Fibroblast of lung (primary cell): ENCODE results near the gene CDKAL1. TPM values are rescaled to one million over a fixed set of nuclear protein-coding genes. Genes with fewer than 3 reads are reported as not detected.

Experiments used
- DNase-seq, 2 donors: peaks; one replicate each; pipeline versions ENCODE4 v3.0.0 to v3.0.0-alpha.2; 2010; ENCODE audit warnings: low read depth in 2 of 2
- H2AFZ ChIP-seq: 2 replicates; pipeline ENCODE4 v1.5.1; 2012; ENCODE audit warnings: low read length, control low read depth, inconsistent platforms
- H3K27ac ChIP-seq: 2 replicates; pipeline ENCODE4 v1.5.1; 2011; ENCODE audit warnings: low read length, control low read depth; ENCODE audit not compliant: insufficient read depth
- H3K27me3 ChIP-seq: 2 replicates; pipeline ENCODE4 v1.5.1; 2011; ENCODE audit warnings: mild to moderate bottlenecking, low read length; ENCODE audit not compliant: control insufficient read depth, insufficient read depth
- H3K36me3 ChIP-seq: 2 replicates; pipeline ENCODE4 v1.5.1; 2011; ENCODE audit warnings: low read length; ENCODE audit not compliant: control insufficient read depth, insufficient read depth
- H3K4me1 ChIP-seq: 2 replicates; pipeline ENCODE4 v1.5.1; 2011; ENCODE audit warnings: low read length; ENCODE audit not compliant: control insufficient read depth, insufficient read depth; ENCODE audit errors: extremely low read depth
- H3K4me2 ChIP-seq: 2 replicates; pipeline ENCODE4 v1.5.1; 2011; ENCODE audit warnings: low read length, control low read depth; ENCODE audit not compliant: insufficient read depth; ENCODE audit errors: extremely low read depth
- H3K4me3 ChIP-seq, 4 experiments: fragments of 200-600 bp in 1 of 4; sonication (generic) in 1 of 4; replicated peaks in 1 of 4; 2 replicates each; pipeline ENCODE4 v1.5.1; 2011 to 2016; ENCODE audit warnings: low read length in 4 of 4, low read depth in 3 of 4, mild to moderate bottlenecking in 3 of 4, control low read depth in 2 of 4, inconsistent platforms in 1 of 4, mixed read lengths in 1 of 4; ENCODE audit not compliant: insufficient read depth in 1 of 4; ENCODE audit errors: control extremely low read depth in 1 of 4
- H3K79me2 ChIP-seq: 2 replicates; pipeline ENCODE4 v1.5.1; 2012; ENCODE audit warnings: mild to moderate bottlenecking, low read length, inconsistent platforms; ENCODE audit not compliant: control insufficient read depth, insufficient read depth
- H3K9ac ChIP-seq: 2 replicates; pipeline ENCODE4 v1.5.1; 2011; ENCODE audit warnings: mild to moderate bottlenecking, low read length, control low read depth; ENCODE audit not compliant: insufficient read depth
- H3K9me3 ChIP-seq: 2 replicates; pipeline ENCODE4 v1.5.1; 2012; ENCODE audit warnings: low read depth, low read length; ENCODE audit not compliant: control insufficient read depth, insufficient read depth
- H4K20me1 ChIP-seq: 2 replicates; pipeline ENCODE4 v1.5.1; 2011; ENCODE audit warnings: low read length; ENCODE audit not compliant: control insufficient read depth, insufficient read depth; ENCODE audit errors: extremely low read depth
- EZH2 ChIP-seq: IDR thresholded peaks from 2 replicates; pipeline ENCODE4 v1.5.1; 2012; ENCODE audit warnings: low read length, control low read depth, mild to moderate bottlenecking; ENCODE audit errors: missing control alignments
- polyA plus RNA-seq, 2 donors: library from polyadenylated mRNA; depleted of rRNA in 1 of 2; stranded (reverse) in 1 of 2; unstranded in 1 of 2; fragments of >200 nt; gene quantifications; 2 replicates each; pipeline ENCODE4 v1.2.1, GENCODE V29; 2011 to 2012; ENCODE audit warnings: missing spikeins in 1 of 2
- total RNA-seq: library from RNA; depleted of rRNA; stranded (reverse); fragments of >200 nt; gene quantifications from 2 replicates; pipeline ENCODE4 v1.2.1, GENCODE V29; 2014
- TF ChIP-seq, protein P1 (sequence below), 2 donors: IDR thresholded peaks in 1 of 2; conservative IDR thresholded peaks in 1 of 2; 1 replicate in 1 of 2; 2 replicates in 1 of 2; pipeline ENCODE4 v1.5.1; 2011 to 2012; ENCODE audit warnings: low read length in 2 of 2, control low read depth in 1 of 2, inconsistent platforms in 1 of 2, low read depth in 1 of 2, mild to moderate bottlenecking in 1 of 2

Gene CDKAL1
- total and polyA plus RNA-seq, 2 donors (not counting 1 experiment from before 2014, with no cell fraction given) = 7.4 to 15.0 TPM

DNA sequence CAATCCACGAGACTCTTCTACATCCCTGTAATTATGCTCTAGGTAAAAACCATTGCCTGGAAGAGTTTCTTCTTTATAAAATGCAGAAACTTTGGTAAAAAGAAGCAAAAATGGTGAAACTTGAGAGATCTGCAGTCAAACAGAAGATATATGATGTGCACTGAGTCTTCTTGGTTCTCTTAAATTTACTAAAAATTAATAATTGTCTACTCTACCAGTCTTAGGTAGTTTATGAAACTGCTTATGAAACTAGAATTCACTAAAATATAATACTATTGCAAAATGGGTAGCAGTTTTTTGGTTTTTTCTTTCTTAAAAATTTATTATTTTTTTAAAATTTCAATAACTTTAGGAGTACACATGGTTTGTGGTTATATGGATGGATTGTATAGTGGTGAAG lies 540.2 kb downstream of the CDKAL1 start:
- no peak for DNase-seq
- H3K9me3 ChIP-seq = no peaks in the 10 kb centered on the region
- H3K27me3 ChIP-seq = no peaks in the 10 kb centered on the region
- no peaks in the 10 kb centered on the region for H3K4me1 ChIP-seq
- H2AFZ ChIP-seq = no peak overlapping the region
- no peak for TF ChIP-seq EZH2
- TF ChIP-seq, protein P1, sequence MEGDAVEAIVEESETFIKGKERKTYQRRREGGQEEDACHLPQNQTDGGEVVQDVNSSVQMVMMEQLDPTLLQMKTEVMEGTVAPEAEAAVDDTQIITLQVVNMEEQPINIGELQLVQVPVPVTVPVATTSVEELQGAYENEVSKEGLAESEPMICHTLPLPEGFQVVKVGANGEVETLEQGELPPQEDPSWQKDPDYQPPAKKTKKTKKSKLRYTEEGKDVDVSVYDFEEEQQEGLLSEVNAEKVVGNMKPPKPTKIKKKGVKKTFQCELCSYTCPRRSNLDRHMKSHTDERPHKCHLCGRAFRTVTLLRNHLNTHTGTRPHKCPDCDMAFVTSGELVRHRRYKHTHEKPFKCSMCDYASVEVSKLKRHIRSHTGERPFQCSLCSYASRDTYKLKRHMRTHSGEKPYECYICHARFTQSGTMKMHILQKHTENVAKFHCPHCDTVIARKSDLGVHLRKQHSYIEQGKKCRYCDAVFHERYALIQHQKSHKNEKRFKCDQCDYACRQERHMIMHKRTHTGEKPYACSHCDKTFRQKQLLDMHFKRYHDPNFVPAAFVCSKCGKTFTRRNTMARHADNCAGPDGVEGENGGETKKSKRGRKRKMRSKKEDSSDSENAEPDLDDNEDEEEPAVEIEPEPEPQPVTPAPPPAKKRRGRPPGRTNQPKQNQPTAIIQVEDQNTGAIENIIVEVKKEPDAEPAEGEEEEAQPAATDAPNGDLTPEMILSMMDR (conservative IDR thresholded peaks at IDR 0.05 in 1 of 2, IDR thresholded peaks at IDR 0.05 in 1 of 2; ENCODE audit: low read depth in 1 of 2, low read length in 2 of 2) = no peak
- H3K36me3 ChIP-seq = no peaks in the 10 kb centered on the region
- H4K20me1 ChIP-seq = no peaks in the 10 kb centered on the region
- H3K4me2 ChIP-seq = no peak overlapping the region
- H3K9ac ChIP-seq = no peak overlapping the region
- H3K4me3 ChIP-seq = no peak overlapping the region
- H3K27ac ChIP-seq = no peak overlapping the region
- no peaks in the 10 kb centered on the region for H3K79me2 ChIP-seq

DNA sequence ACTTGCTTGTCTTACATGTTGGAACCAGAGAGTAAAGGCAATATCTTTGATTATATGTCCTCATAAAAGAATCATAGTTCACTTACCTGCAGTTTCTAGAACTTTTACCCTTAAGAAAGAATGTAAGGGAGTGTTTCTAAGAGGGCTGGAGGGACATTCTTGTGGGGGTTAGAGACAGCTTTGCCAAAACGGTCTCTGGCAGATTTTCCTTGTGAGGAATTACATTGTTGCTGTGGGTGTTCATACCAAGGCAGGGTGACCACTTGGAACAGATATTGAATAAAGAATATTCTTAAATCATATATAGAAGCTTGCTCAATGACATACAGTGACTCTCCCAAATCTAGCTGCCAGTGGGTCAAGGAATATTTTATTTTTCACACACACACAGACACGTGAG lies 541.7 kb downstream of the CDKAL1 start:
- H3K79me2 ChIP-seq = no peaks in the 10 kb centered on the region
- no peak overlapping the region for H2AFZ ChIP-seq
- H3K4me3 ChIP-seq = no peak overlapping the region
- no peaks in the 10 kb centered on the region for H3K4me1 ChIP-seq
- no peak overlapping the region for H3K27ac ChIP-seq
- no peak overlapping the region for H3K9ac ChIP-seq
- no peaks in the 10 kb centered on the region for H4K20me1 ChIP-seq
- no peak for TF ChIP-seq EZH2
- TF ChIP-seq, protein P1 (conservative IDR thresholded peaks at IDR 0.05 in 1 of 2, IDR thresholded peaks at IDR 0.05 in 1 of 2; ENCODE audit: low read depth in 1 of 2, low read length in 2 of 2) = no peak
- no peaks in the 10 kb centered on the region for H3K27me3 ChIP-seq
- no peak overlapping the region for H3K4me2 ChIP-seq
- DNase-seq = peak in 1 of 2 donors; percentile 69
- no peaks in the 10 kb centered on the region for H3K9me3 ChIP-seq
- no peaks in the 10 kb centered on the region for H3K36me3 ChIP-seq

DNA sequence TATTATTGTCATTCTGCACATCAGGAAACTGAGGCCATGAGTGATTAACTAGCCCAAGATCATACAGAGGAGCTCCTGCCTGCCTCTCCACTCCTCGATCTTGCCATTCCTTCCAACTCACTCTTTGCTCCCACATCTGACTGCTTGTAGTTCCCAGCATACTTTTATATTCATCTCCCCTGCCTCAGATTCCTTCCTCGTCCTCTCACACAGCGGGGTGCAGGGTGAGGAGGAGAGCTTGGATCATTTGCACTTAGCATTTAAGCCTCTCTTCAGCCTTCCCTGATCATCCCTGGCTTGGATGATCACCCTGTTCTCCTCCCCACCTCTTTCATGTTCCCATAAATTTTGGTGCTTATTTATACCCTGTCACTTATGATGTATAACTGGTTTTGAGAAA lies 544.2 kb downstream of the CDKAL1 start:
- Histone ChIP-seq H3K79me2 (no peaks in the 10 kb centered on the region), H4K20me1 (no peaks in the 10 kb centered on the region), H3K4me3 (no peak overlapping the region), H3K36me3 (no peaks in the 10 kb centered on the region), H3K9me3 (no peaks in the 10 kb centered on the region), H3K9ac (no peak overlapping the region), H3K4me1 (no peaks in the 10 kb centered on the region), H2AFZ (no peak overlapping the region), H3K4me2 (no peak overlapping the region), H3K27ac (no peak overlapping the region), H3K27me3 (no peaks in the 10 kb centered on the region)
- TF ChIP-seq EZH2 = no peak
- TF ChIP-seq, protein P1 (conservative IDR thresholded peaks at IDR 0.05 in 1 of 2, IDR thresholded peaks at IDR 0.05 in 1 of 2; ENCODE audit: low read depth in 1 of 2, low read length in 2 of 2) = no peak
- no peak for DNase-seq
